GM21529 (cell line): ENCODE data around the gene VEPH1.

Experiments
- ATAC-seq: cut with Tn5 transposase; IDR thresholded peaks from one replicate; pipeline ENCODE4 v1.9.1; 2021; ENCODE audit not compliant: unreplicated experiment

Gene VEPH1

GRCh38 chr3:157436583-157437291, 66.5 kb downstream of the VEPH1 start, which contains the start of gene PTX3:
Gene PTX3 (plus strand): TSS chr3:157436850. CDS start chr3:157436934, 84 bp downstream.
- no peak for ATAC-seq

- ATAC-seq, result no peak
These were observed 73.5 kb downstream of the VEPH1 start for GRCh38 chr3:157429708-157430107.

- no peak for ATAC-seq
These were observed 74.4 kb downstream of the VEPH1 start for GRCh38 chr3:157428853-157429252.

- no peak for ATAC-seq
These were observed 75.3 kb downstream of the VEPH1 start for GRCh38 chr3:157427901-157428300.

GRCh38 chr3:157423337-157423736, 79.9 kb downstream of the VEPH1 start:
- no peak for ATAC-seq

GRCh38 chr3:157420606-157421130, 82.5 kb downstream of the VEPH1 start:
- ATAC-seq, result no peak

- no peak for ATAC-seq
These were observed 85.1 kb downstream of the VEPH1 start for GRCh38 chr3:157418104-157418503.

- no peak for ATAC-seq
These were observed 86.0 kb downstream of the VEPH1 start for GRCh38 chr3:157417247-157417646.

- ATAC-seq, result no peak
These were observed 86.7 kb downstream of the VEPH1 start for GRCh38 chr3:157416347-157417087.

- ATAC-seq, result no peak
These were observed 88.4 kb downstream of the VEPH1 start for GRCh38 chr3:157414861-157415260.

GRCh38 chr3:157412323-157412855, 90.8 kb downstream of the VEPH1 start:
- no peak for ATAC-seq

GRCh38 chr3:157410945-157411344, 92.3 kb downstream of the VEPH1 start:
- no peak for ATAC-seq

GRCh38 chr3:157409516-157409915, 93.7 kb downstream of the VEPH1 start:
- ATAC-seq, result no peak

GRCh38 chr3:157408499-157409149, 94.6 kb downstream of the VEPH1 start:
- no peak for ATAC-seq

GRCh38 chr3:157407769-157408168, 95.4 kb downstream of the VEPH1 start:
- ATAC-seq, result no peak

GRCh38 chr3:157406394-157406793, 96.8 kb downstream of the VEPH1 start:
- ATAC-seq, result no peak

GRCh38 chr3:157405457-157405856, 97.8 kb downstream of the VEPH1 start:
- ATAC-seq, result no peak

- no peak for ATAC-seq
These were observed 98.8 kb downstream of the VEPH1 start for GRCh38 chr3:157404381-157404780.

- ATAC-seq, result no peak
These were observed 104.6 kb downstream of the VEPH1 start for GRCh38 chr3:157398598-157398997.

- ATAC-seq, result no peak
These were observed 108.8 kb downstream of the VEPH1 start for GRCh38 chr3:157394411-157394810.

GRCh38 chr3:157393113-157393512, 110.1 kb downstream of the VEPH1 start:
- ATAC-seq, result no peak
